Measurements from ENCODE around the gene ESF1. TPM values are rescaled to one million over a fixed set of nuclear protein-coding genes. Genes with fewer than 3 reads are reported as not detected.

ESF1 gene
- total and polyA plus RNA-seq, 2 experiments from 2014 or later = 6.8 to 9.3 TPM

GRCh38 chr20:13694420-13695150 is 90.1 kb downstream of the ESF1 start:
- H3K27ac ChIP-seq = no peak overlapping the region
- WGBS (ENCODE audit: low lambda C conversion rate, missing lambda C conversion rate) = 90% methylated on average over 8 of the region's 8 CpGs
- DNase-seq (ENCODE audit: low spot score) = no peak
- no peak overlapping the region for H3K4me3 ChIP-seq
- H3K9me3 ChIP-seq (ENCODE audit: low read depth) = no peaks in the 10 kb centered on the region
- no peaks in the 10 kb centered on the region for H3K27me3 ChIP-seq
- no peaks in the 10 kb centered on the region for H3K36me3 ChIP-seq (replicated peaks; ENCODE audit: insufficient read depth, low read depth)
- no peaks in the 10 kb centered on the region for H4K20me1 ChIP-seq (ENCODE audit: insufficient read depth, poor library complexity, severe bottlenecking)
- H2AFZ ChIP-seq = no peak overlapping the region
- no peak for TF ChIP-seq EZH2phosphoT487 (IDR thresholded peaks at IDR 0.05; ENCODE audit: low read depth, severe bottlenecking, unreplicated experiment)
- TF ChIP-seq EZH2 (IDR thresholded peaks at IDR 0.05; ENCODE audit: borderline replicate concordance) = no peak
- no peak for TF ChIP-seq CTCF (IDR thresholded peaks at IDR 0.05; ENCODE audit: poor library complexity)
- no peaks in the 10 kb centered on the region for H3K4me1 ChIP-seq (ENCODE audit: insufficient read depth)
- no peaks in the 10 kb centered on the region for H3K9me2 ChIP-seq (replicated peaks; ENCODE audit: insufficient read depth)
- H3K4me2 ChIP-seq = no peak overlapping the region
- no peaks in the 10 kb centered on the region for H3K79me2 ChIP-seq

GRCh38 chr20:13692802-13693736 is 91.7 kb downstream of the ESF1 start:
- Histone ChIP-seq H2AFZ (no peak overlapping the region), H4K20me1 (ENCODE audit: insufficient read depth, poor library complexity, severe bottlenecking) (no peaks in the 10 kb centered on the region), H3K27me3 (no peaks in the 10 kb centered on the region), H3K4me3 (no peak overlapping the region), H3K79me2 (no peaks in the 10 kb centered on the region), H3K27ac (no peak overlapping the region), H3K9me2 (replicated peaks; ENCODE audit: insufficient read depth) (no peaks in the 10 kb centered on the region), H3K9me3 (ENCODE audit: low read depth) (no peaks in the 10 kb centered on the region), H3K4me2 (no peak overlapping the region), H3K36me3 (replicated peaks; ENCODE audit: insufficient read depth, low read depth) (no peaks in the 10 kb centered on the region), H3K4me1 (ENCODE audit: insufficient read depth) (no peaks in the 10 kb centered on the region)
- DNase-seq (ENCODE audit: low spot score) = no peak
- no peak for TF ChIP-seq EZH2phosphoT487 (IDR thresholded peaks at IDR 0.05; ENCODE audit: low read depth, severe bottlenecking, unreplicated experiment)
- TF ChIP-seq EZH2 (IDR thresholded peaks at IDR 0.05; ENCODE audit: borderline replicate concordance) = no peak
- 81% methylated on average over 11 of the region's 11 CpGs for WGBS (ENCODE audit: low lambda C conversion rate, missing lambda C conversion rate)

GRCh38 chr20:13690943-13691342 is 93.8 kb downstream of the ESF1 start:
- H3K4me1 ChIP-seq (ENCODE audit: insufficient read depth) = no peaks in the 10 kb centered on the region
- TF ChIP-seq EZH2phosphoT487 (IDR thresholded peaks at IDR 0.05; ENCODE audit: low read depth, severe bottlenecking, unreplicated experiment) (no peak), CTCF (IDR thresholded peaks at IDR 0.05; ENCODE audit: poor library complexity) (no peak), EZH2 (IDR thresholded peaks at IDR 0.05; ENCODE audit: borderline replicate concordance) (no peak)
- H2AFZ ChIP-seq = no peak overlapping the region
- no peak overlapping the region for H3K4me3 ChIP-seq
- H3K27ac ChIP-seq = no peak overlapping the region
- no peak for DNase-seq (ENCODE audit: low spot score)
- no peaks in the 10 kb centered on the region for H3K27me3 ChIP-seq
- whole genome bisulfite sequencing (ENCODE audit: low lambda C conversion rate, missing lambda C conversion rate) = 70% methylated on average over 1 of the region's 1 CpG
- H4K20me1 ChIP-seq (ENCODE audit: insufficient read depth, poor library complexity, severe bottlenecking) = no peaks in the 10 kb centered on the region
- H3K9me3 ChIP-seq (ENCODE audit: low read depth) = no peaks in the 10 kb centered on the region
- no peaks in the 10 kb centered on the region for H3K36me3 ChIP-seq (replicated peaks; ENCODE audit: insufficient read depth, low read depth)
- no peak overlapping the region for H3K4me2 ChIP-seq
- H3K9me2 ChIP-seq (replicated peaks; ENCODE audit: insufficient read depth) = no peaks in the 10 kb centered on the region
- H3K79me2 ChIP-seq = no peaks in the 10 kb centered on the region

- Histone ChIP-seq H3K4me3 (no peak overlapping the region), H3K9me2 (replicated peaks; ENCODE audit: insufficient read depth) (no peaks in the 10 kb centered on the region), H3K9me3 (ENCODE audit: low read depth) (no peaks in the 10 kb centered on the region), H3K27ac (no peak overlapping the region), H3K4me1 (ENCODE audit: insufficient read depth) (no peaks in the 10 kb centered on the region), H3K79me2 (no peaks in the 10 kb centered on the region), H3K36me3 (replicated peaks; ENCODE audit: insufficient read depth, low read depth) (no peaks in the 10 kb centered on the region), H4K20me1 (ENCODE audit: insufficient read depth, poor library complexity, severe bottlenecking) (no peaks in the 10 kb centered on the region), H3K4me2 (no peak overlapping the region), H2AFZ (no peak overlapping the region), H3K27me3 (no peaks in the 10 kb centered on the region)
- DNase-seq (ENCODE audit: low spot score) = no peak
- WGBS (ENCODE audit: low lambda C conversion rate, missing lambda C conversion rate) = 87% methylated on average over 3 of the region's 3 CpGs
- TF ChIP-seq EZH2phosphoT487 (IDR thresholded peaks at IDR 0.05; ENCODE audit: low read depth, severe bottlenecking, unreplicated experiment) = no peak
- TF ChIP-seq EZH2 (IDR thresholded peaks at IDR 0.05; ENCODE audit: borderline replicate concordance) = no peak
- no peak for TF ChIP-seq CTCF (IDR thresholded peaks at IDR 0.05; ENCODE audit: poor library complexity)
Observed at GRCh38 chr20:13687815-13688214, 96.9 kb downstream of the ESF1 start.
